Psoas muscle (tissue), 8 donors: ENCODE results near the gene PPP3CA. TPM values are rescaled to one million over a fixed set of nuclear protein-coding genes. Genes with fewer than 3 reads are reported as not detected.

Experiments
- ATAC-seq, 4 donors: fragments of 200-7000 bp; cut with Tn5 transposase; one replicate each; pipeline ENCODE4 v1.9.1; 2020; ENCODE audit warnings: moderate library complexity in 3 of 4, mild to moderate bottlenecking in 2 of 4
- DNase-seq, 2 donors: peaks; one replicate each; pipeline ENCODE4 v3.0.0-alpha.2; 2020
- H3K27ac ChIP-seq: fragments of 200-600 bp; one replicate; pipeline ENCODE4 v1.8.0; 2022
- H3K27me3 ChIP-seq, 3 donors: fragments of 200-600 bp in 1 of 3; one replicate each; pipeline versions ENCODE4 v1.6.1 to v1.8.0; 2013 to 2022; ENCODE audit warnings: low read length in 2 of 3, mild to moderate bottlenecking in 2 of 3, moderate library complexity in 1 of 3; ENCODE audit not compliant: insufficient read depth in 3 of 3
- H3K36me3 ChIP-seq, 2 donors: fragments of 200-600 bp in 1 of 2; one replicate each; pipeline versions ENCODE4 v1.6.1 to v1.8.0; 2013 to 2022; ENCODE audit warnings: low read depth in 1 of 2, mild to moderate bottlenecking in 1 of 2, moderate library complexity in 1 of 2; ENCODE audit not compliant: insufficient read depth in 1 of 2
- H3K4me1 ChIP-seq: fragments of 200-600 bp; one replicate; pipeline ENCODE4 v1.8.0; 2022
- H3K4me3 ChIP-seq: fragments of 200-600 bp; one replicate; pipeline ENCODE4 v1.8.0; 2022; ENCODE audit warnings: mild to moderate bottlenecking
- H3K9me3 ChIP-seq: fragments of 200-600 bp; one replicate; pipeline ENCODE4 v1.8.0; 2022
- WGBS, 3 donors: extraction: QIAGEN DNeasy Blood & Tissue Kit; methylation state at CpG; one replicate each; pipeline versions ENCODE4 v1.1.6 to v1.1.7; 2013; 5-methylcytosine and 5-hydroxymethylcytosine counted together
- intact Hi-C, 2 donors: fragments of 100-400 bp; cut with DNase I; formaldehyde crosslinking; loops; one replicate each; pipeline versions ENCODE4 v1.11.0 to v1.14.2; 2022
- polyA plus RNA-seq, 3 donors: library from polyadenylated mRNA; stranded (reverse); fragments of 200-250 nt; gene quantifications; one replicate each; pipeline ENCODE4 v1.2.3, GENCODE V29; 2013
- total RNA-seq, 4 donors: library from RNA; stranded (reverse); fragmentation: NEBNext Ultra II Directional in 2 of 4; extraction: Animal tissue kit (Norgen Biotek cat#: 25700) in 2 of 4; gene quantifications; one replicate each; pipeline versions ENCODE4 v1.2.1 to v1.2.4, GENCODE V29; 2021 to 2023
- TF ChIP-seq, protein P1 (sequence below): fragments of 200-600 bp; IDR thresholded peaks from one replicate; pipeline ENCODE4 v1.8.0; 2022; ENCODE audit warnings: antibody characterized with exemption
- donor health status: healthy with polysubstance abuse.
- donor health status: DM: no; HTN: no; CAD: no; lungs with moderate emphysema.
- donor health status: Bipolar disorder and iron deficiency.
- donor health status: healthy.
- donor health status: DM: yes; HTN: yes; CAD: no.
- donor health status: DM: no; HTN: no; CAD: no.
- donor health status: DM: no; HTN: no; CAD: no.
- donor health status: DM: yes; HTN: yes; CAD: no.

The PPP3CA gene
- total and polyA plus RNA-seq, 7 donors, result 10.4 to 65.9 (median 32.6) TPM

DNA sequence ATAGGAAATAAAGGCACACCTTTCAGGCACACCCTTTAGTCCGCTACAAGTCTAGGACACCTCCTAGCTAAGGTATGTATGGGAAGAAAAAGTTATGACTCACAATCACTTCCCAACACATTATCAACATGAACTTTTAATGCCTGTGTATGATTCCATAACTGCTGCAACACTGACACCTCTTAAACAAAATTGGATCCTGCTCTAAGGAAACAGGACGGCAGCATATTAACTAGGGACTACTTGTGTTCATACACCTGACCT, 2.4 kb upstream of the PPP3CA start:
- peaks cover 6% of the 10 kb centered on the region for H3K4me1 ChIP-seq
- DNase-seq (no peak), ATAC-seq (no peak)
- H3K27me3 ChIP-seq, result no peaks in the 10 kb centered on the region
- no peaks in the 10 kb centered on the region for H3K36me3 ChIP-seq
- WGBS, 3 donors, result 75 to 93% (median 88%) methylated on average over 2 of the region's 2 CpGs
- no peak overlapping the region for H3K4me3 ChIP-seq
- intact Hi-C loops, result loop anchor here (5.0 to 10.0 kb wide), 6 partner anchors 67 to 1255 kb away; no protein-coding TSS in a partner anchor
- TF ChIP-seq, protein P1, sequence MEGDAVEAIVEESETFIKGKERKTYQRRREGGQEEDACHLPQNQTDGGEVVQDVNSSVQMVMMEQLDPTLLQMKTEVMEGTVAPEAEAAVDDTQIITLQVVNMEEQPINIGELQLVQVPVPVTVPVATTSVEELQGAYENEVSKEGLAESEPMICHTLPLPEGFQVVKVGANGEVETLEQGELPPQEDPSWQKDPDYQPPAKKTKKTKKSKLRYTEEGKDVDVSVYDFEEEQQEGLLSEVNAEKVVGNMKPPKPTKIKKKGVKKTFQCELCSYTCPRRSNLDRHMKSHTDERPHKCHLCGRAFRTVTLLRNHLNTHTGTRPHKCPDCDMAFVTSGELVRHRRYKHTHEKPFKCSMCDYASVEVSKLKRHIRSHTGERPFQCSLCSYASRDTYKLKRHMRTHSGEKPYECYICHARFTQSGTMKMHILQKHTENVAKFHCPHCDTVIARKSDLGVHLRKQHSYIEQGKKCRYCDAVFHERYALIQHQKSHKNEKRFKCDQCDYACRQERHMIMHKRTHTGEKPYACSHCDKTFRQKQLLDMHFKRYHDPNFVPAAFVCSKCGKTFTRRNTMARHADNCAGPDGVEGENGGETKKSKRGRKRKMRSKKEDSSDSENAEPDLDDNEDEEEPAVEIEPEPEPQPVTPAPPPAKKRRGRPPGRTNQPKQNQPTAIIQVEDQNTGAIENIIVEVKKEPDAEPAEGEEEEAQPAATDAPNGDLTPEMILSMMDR, result no peak
- H3K27ac ChIP-seq, result peak overlapping the region; percentile 87
- no peaks in the 10 kb centered on the region for H3K9me3 ChIP-seq

DNA sequence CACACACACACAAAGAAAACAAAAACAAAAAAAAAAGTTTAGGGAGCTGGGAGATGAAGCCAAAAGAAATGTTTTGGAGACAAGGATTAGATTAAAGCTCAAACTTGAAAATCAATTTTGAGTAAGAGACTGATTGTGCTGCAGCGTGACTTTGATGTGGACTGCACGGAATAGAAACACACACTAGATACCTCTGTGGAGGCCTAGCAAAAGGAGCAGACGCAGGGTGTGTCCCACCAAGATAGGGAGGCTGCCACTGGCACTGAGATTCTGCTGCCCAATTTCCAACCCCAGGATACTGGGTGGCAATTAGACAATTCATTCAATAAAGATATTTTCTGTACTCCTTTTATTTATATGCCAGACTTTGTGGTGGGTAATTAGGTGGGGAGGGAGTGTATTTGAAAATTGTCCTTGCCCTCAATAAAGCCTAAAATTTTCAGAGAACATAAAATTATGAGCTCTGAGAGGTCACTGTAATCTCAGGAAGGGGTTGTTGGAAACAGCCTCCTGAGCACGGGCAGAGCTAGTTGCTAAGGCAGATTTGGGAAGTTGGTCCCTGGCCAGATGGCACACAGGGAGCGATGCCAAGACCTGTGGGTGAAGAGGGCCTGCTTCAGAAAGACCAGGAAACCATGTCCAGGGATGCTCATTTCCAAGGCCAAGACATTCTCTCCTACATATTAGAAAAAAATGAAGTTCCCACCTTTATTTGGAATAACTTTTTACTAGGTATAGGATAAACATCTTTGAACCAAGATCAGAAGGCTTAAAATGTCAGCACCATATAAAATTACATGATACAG, 1.9 kb upstream of the PPP3CA start:
- peak overlapping the region; percentile 87 for H3K27ac ChIP-seq
- 44 to 48% (median 44%) methylated on average over 5 of the region's 5 CpGs for WGBS, 3 donors
- no peaks in the 10 kb centered on the region for H3K36me3 ChIP-seq
- H3K4me1 ChIP-seq, result peaks cover 12% of the 10 kb centered on the region
- no peaks in the 10 kb centered on the region for H3K27me3 ChIP-seq
- no peaks in the 10 kb centered on the region for H3K9me3 ChIP-seq
- ATAC-seq, result no peak
- intact Hi-C loops, result loop anchor here (5.0 to 10.0 kb wide), 5 partner anchors 67 to 1206 kb away; no protein-coding TSS in a partner anchor
- TF ChIP-seq, protein P1, result no peak
- H3K4me3 ChIP-seq, result peak overlapping the region; percentile 84
- peak; percentile 37 to 61 for DNase-seq

DNA sequence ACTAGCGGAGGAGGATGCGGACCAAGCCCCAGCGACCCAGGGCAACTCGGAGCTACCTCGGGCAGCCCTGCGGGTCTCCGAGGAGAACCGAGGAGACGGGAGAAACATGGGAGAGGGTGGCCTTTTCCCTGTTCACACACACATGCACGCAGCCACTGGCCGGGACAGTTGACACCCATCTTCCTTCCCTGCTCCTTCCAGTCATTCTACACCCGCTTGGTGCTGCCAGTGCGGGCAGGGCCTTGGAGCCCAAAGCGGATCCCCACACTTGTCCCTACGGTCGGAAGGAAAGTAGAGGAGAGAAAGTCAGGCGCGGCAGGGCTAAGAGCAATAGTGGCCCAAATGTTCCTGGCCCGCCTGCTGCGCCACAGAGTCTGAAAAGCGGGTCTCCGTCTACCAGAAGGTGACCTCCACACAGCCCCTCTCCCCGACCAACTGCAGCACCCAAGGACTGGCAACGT, 1.1 kb upstream of the PPP3CA start:
- WGBS, 3 donors, result 7 to 9% (median 8%) methylated on average over 22 to 24 of the region's 24 CpGs
- H3K27ac ChIP-seq, result peak overlapping the region; percentile 87
- H3K4me1 ChIP-seq, result peaks cover 16% of the 10 kb centered on the region
- TF ChIP-seq, protein P1, result no peak
- ATAC-seq, result peak in 2 of 4 donors; percentile 11 to 17
- H3K4me3 ChIP-seq, result peak overlapping the region; percentile 84
- intact Hi-C loops, result loop anchor here (5.0 to 10.0 kb wide), 5 partner anchors 66 to 1206 kb away; no protein-coding TSS in a partner anchor
- no peaks in the 10 kb centered on the region for H3K9me3 ChIP-seq
- no peak for DNase-seq
- H3K36me3 ChIP-seq, result no peaks in the 10 kb centered on the region
- no peaks in the 10 kb centered on the region for H3K27me3 ChIP-seq

DNA sequence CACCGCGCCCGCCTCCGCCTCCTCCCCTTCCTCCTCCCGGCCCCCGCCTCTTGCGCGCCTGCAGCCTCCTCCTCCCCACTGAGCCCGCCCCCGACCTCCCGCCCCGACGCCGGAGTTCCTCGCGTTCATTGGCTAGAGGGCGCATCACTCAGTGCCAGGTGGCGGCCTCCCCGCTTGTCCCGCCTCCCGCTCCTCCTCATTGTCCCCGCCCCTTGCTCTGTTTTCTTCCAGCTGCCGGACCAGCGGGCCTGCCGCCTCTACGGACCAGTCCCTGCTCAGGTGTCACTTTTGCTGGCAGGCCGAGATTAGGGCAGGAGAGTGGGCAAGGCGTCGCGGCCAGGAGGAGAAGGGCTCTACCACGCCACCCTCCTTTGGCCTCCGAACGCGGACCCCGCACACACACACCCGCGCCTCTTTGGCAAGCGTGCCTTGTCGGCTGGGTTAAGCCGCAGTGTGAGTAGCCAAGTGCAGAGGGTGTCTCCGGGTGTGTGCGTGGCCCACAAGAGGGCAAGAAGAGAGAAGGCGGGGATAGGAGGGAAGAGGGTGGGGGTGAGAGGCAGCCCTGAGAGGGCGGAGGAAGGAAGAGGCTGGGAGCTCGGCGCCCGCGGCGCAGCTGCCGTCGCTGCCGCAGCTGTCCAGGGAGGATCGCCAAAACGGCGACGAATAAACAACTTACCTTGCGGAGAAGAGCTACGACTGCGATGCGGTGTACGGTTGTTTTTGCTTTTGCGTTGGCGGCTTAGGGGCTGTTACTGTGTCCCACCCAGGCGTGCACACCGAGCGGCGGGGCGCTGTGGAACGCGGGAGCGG, 436 bp upstream of the PPP3CA start:
- DNase-seq (peak; percentile 99 to 100), ATAC-seq (peak; percentile 88 to 95 (median 92))
- no peaks in the 10 kb centered on the region for H3K36me3 ChIP-seq
- peaks cover 22% of the 10 kb centered on the region for H3K4me1 ChIP-seq
- peak overlapping the region; percentile 87 for H3K27ac ChIP-seq
- 0 to 2% (median 1%) methylated on average over 54 to 69 of the region's 71 CpGs for whole genome bisulfite sequencing, 3 donors
- intact Hi-C loops, result loop anchor here (2.0 to 10.0 kb wide), 6 partner anchors 65 to 1207 kb away; no protein-coding TSS in a partner anchor
- H3K4me3 ChIP-seq, result peak overlapping the region; percentile 84
- no peaks in the 10 kb centered on the region for H3K9me3 ChIP-seq
- no peaks in the 10 kb centered on the region for H3K27me3 ChIP-seq
- TF ChIP-seq, protein P1, result no peak
